HG03097 (cell line): ENCODE results near the gene LRRC3C.

ENCODE experiments used
- ATAC-seq: cut with Tn5 transposase; IDR thresholded peaks from one replicate; pipeline ENCODE4 v1.9.1; 2021; ENCODE audit not compliant: unreplicated experiment, low FRiP score

Gene LRRC3C

GRCh38 chr17:39923836-39924690, 3.5 kb upstream of the LRRC3C start:
- no peak for ATAC-seq

- ATAC-seq: no peak
Observed at GRCh38 chr17:39924691-39925055, 2.9 kb upstream of the LRRC3C start.

- ATAC-seq: no peak
Observed at GRCh38 chr17:39925282-39926134, 2.0 kb upstream of the LRRC3C start.

- no peak for ATAC-seq
Observed at GRCh38 chr17:39926135-39926587, 1.4 kb upstream of the LRRC3C start.

GRCh38 chr17:39926588-39927100, 888 bp upstream of the LRRC3C start:
- no peak for ATAC-seq

- ATAC-seq: no peak
Observed at GRCh38 chr17:39927929-39928857, 661 bp downstream of the LRRC3C start.

- no peak for ATAC-seq
Observed at GRCh38 chr17:39928858-39929645, 1.5 kb downstream of the LRRC3C start.

GRCh38 chr17:39929646-39930407, 2.3 kb downstream of the LRRC3C start:
- ATAC-seq: no peak

GRCh38 chr17:39933912-39934311, 6.4 kb downstream of the LRRC3C start:
- no peak for ATAC-seq

- ATAC-seq: no peak
Observed at GRCh38 chr17:39934324-39934723, 6.8 kb downstream of the LRRC3C start.

- no peak for ATAC-seq
Observed at GRCh38 chr17:39935909-39936308, 8.4 kb downstream of the LRRC3C start.

GRCh38 chr17:39937447-39937846, 9.9 kb downstream of the LRRC3C start:
- no peak for ATAC-seq

GRCh38 chr17:39938140-39938869, 10.8 kb downstream of the LRRC3C start:
- ATAC-seq: no peak

GRCh38 chr17:39939106-39939505, 11.6 kb downstream of the LRRC3C start:
- no peak for ATAC-seq

GRCh38 chr17:39939588-39940419, 12.3 kb downstream of the LRRC3C start:
- peak; percentile 54 for ATAC-seq

- ATAC-seq: no peak
Observed at GRCh38 chr17:39943702-39944392, 16.3 kb downstream of the LRRC3C start.

GRCh38 chr17:39944393-39944711, 16.8 kb downstream of the LRRC3C start:
- ATAC-seq: no peak
